SK-N-MC (cell line): ENCODE results near the gene PCDHGC4.

Experiments used
- DNase-seq: peaks from one replicate; pipeline ENCODE4 v3.0.0-alpha.2; 2011; ENCODE audit warnings: low read depth, low spot score
- H3K27ac ChIP-seq: fragments of 200-600 bp; sonication (generic); 2 replicates; pipeline ENCODE4 v1.5.1; 2016; ENCODE audit warnings: mixed run types
- H3K36me3 ChIP-seq: fragments of 200-600 bp; sonication (generic); 2 replicates; pipeline ENCODE4 v1.6.1; 2017; ENCODE audit warnings: antibody characterized with exemption, low read length, mixed read lengths; ENCODE audit not compliant: insufficient read depth
- H3K4me3 ChIP-seq: fragments of 200-600 bp; sonication (generic); 2 replicates; pipeline ENCODE4 v1.5.1; 2016
- H3K9ac ChIP-seq: fragments of 200-600 bp; sonication (generic); 2 replicates; pipeline ENCODE4 v1.8.0; 2017; ENCODE audit warnings: mixed run types, mixed read lengths; ENCODE audit not compliant: insufficient read length
- H3K9me3 ChIP-seq: fragments of 200-600 bp; sonication (generic); 2 replicates; pipeline ENCODE4 v1.6.1; 2017; ENCODE audit warnings: low read depth, mild to moderate bottlenecking, antibody characterized with exemption, low read length, moderate library complexity, mixed read lengths
- EZH2 ChIP-seq: fragments of 200-600 bp; sonication (generic); IDR thresholded peaks from one replicate; pipeline ENCODE4 v1.6.1; 2017; ENCODE audit warnings: antibody characterized with exemption
- FOXP2 ChIP-seq: optimal IDR thresholded peaks from 2 replicates; pipeline ENCODE3; 2011; ENCODE audit warnings: mild to moderate bottlenecking, moderate library complexity; ENCODE audit not compliant: insufficient read depth; ENCODE audit errors: extremely low read length, control extremely low read depth
- POLR2AphosphoS5 ChIP-seq: IDR thresholded peaks from 2 replicates; pipeline ENCODE4 v1.6.1; 2012; ENCODE audit warnings: mild to moderate bottlenecking, low read depth, low read length, borderline replicate concordance

Gene PCDHGC4

DNA sequence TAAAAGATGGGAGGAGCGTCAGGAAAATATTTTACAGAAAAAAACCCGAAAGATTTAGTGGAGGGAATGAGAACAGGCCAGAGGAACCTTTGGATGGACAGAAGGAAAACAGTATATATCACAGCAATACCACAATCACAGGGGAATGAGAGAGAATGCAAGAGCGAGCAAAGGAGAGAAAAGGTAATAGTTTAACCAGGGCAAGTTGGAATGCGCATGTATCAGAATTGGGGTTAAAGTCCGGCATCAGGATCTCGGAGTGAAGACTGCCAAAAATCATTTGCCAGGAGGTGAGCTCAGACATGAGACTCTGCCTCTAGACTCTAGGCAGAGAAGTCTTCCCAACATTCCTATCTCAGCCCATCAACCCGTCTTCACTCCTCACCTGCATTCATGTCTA lies 40.8 kb downstream of the PCDHGC4 start:
- TF ChIP-seq FOXP2 (no peak), EZH2 (no peak), POLR2AphosphoS5 (no peak)
- Histone ChIP-seq H3K36me3 (peaks cover 61% of the 10 kb centered on the region), H3K9me3 (no peaks in the 10 kb centered on the region), H3K27ac (peak overlapping the region; percentile 98), H3K4me3 (peak overlapping the region; percentile 79), H3K9ac (peak overlapping the region; percentile 76)
- no peak for DNase-seq

DNA sequence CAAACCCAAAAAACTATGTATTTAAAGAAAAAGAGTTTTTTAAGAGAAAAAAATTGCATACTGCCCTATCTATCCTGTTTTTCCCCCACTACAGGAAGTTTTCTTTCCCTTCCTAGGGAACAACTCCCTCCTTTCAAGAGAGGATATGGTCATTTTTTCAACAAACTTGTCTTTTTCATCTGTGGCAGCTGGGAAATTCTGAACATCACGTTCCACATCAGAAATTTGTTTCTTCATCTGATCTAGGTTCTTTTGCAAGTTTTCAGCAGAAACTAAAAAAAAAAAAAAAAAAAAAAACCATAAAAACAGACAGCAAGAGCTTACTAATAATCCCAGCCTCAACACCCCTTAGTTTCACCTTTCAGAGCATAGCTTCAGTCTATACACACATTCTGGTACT lies 42.6 kb downstream of the PCDHGC4 start:
- Histone ChIP-seq H3K4me3 (no peak overlapping the region), H3K9ac (no peak overlapping the region), H3K36me3 (peaks cover 46% of the 10 kb centered on the region), H3K9me3 (no peaks in the 10 kb centered on the region), H3K27ac (peak overlapping the region; percentile 69)
- TF ChIP-seq EZH2 (no peak), FOXP2 (no peak), POLR2AphosphoS5 (no peak)
- DNase-seq: no peak

DNA sequence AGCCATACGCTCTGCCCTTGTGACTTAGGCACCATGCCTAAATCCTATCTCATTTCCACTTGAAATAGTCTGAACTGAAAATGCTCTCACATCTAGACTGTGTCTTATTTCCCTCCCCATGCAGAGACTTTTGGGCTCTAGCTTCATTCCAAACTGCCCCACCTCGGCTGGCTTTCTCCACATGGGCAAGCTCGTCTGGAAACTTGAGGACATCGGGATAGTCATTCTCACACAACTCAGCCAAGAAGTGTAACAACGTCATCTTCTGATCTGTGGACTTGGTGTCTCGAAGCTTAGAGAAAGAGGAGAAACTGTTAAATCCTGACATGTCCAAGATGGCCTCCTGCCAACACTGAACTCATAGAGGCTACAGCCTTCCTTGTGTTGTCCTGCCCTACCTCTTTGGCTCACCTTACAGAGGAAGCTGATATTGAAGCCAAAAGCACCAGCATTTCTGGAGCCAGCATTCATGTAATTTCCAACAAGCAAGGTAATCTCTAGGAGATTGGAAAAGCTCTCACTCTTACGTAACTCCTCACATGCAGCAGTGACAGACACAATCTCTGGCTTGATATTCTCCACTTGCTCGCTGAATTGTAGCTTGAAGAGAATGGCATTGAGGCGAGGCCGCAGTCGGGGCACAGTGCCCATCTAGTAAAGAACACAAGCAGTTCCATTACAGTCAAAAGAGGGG lies 43.6 kb downstream of the PCDHGC4 start:
- Histone ChIP-seq H3K27ac (peak overlapping the region; percentile 69), H3K36me3 (peaks cover 44% of the 10 kb centered on the region), H3K9me3 (no peaks in the 10 kb centered on the region), H3K4me3 (no peak overlapping the region), H3K9ac (no peak overlapping the region)
- no peak for DNase-seq
- no peak for TF ChIP-seq FOXP2
- no peak for TF ChIP-seq EZH2
- TF ChIP-seq POLR2AphosphoS5: no peak

DNA sequence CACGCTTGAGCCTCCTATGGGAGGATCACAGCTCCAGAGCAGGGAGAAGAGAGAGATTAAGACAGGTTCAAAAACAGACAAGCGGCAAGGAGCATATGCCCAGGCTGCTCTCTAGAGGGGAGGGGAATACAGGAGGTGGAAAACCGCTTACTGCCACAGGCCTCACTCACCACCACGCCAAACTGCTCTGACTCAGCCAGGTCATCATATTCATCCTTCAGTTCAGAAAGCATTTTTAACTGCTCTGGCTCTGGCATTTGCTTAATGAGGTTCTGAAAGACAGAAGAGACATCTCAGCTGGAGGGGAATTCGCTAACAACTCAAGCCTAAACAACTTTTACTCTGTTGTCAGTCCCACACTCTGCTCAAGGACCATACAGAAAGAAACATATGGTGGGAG lies 44.2 kb downstream of the PCDHGC4 start:
- peaks cover 45% of the 10 kb centered on the region for H3K36me3 ChIP-seq
- H3K9ac ChIP-seq: no peak overlapping the region
- H3K27ac ChIP-seq: peak overlapping the region; percentile 69; the same call in 1 of the 2 replicates
- no peaks in the 10 kb centered on the region for H3K9me3 ChIP-seq
- DNase-seq: no peak
- TF ChIP-seq POLR2AphosphoS5 (no peak), FOXP2 (no peak), EZH2 (no peak)
- no peak overlapping the region for H3K4me3 ChIP-seq

DNA sequence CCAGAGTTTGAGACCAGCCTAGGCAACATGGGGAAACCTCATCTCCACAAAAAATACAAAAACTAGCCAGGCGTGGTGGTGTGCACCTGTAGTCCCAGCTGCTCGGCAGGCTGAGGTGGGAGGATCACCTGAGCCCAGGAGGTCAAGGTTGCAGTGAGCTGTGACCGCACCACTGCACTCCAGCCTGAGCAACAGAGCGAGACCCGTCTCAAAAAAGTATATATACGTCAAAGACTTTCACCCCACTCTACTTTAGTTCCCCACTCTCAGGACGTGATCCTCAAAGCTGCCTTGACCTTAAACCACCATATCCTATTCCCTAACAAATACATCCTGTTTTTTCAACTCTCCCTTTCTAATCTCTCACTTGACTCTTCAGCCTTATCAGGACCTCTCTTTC lies 45.0 kb downstream of the PCDHGC4 start:
- no peak overlapping the region for H3K9ac ChIP-seq
- no peak for TF ChIP-seq EZH2
- TF ChIP-seq FOXP2: no peak
- no peak for TF ChIP-seq POLR2AphosphoS5
- H3K27ac ChIP-seq: no peak overlapping the region
- no peaks in the 10 kb centered on the region for H3K9me3 ChIP-seq
- no peak overlapping the region for H3K4me3 ChIP-seq
- no peak for DNase-seq
- H3K36me3 ChIP-seq: peaks cover 46% of the 10 kb centered on the region

DNA sequence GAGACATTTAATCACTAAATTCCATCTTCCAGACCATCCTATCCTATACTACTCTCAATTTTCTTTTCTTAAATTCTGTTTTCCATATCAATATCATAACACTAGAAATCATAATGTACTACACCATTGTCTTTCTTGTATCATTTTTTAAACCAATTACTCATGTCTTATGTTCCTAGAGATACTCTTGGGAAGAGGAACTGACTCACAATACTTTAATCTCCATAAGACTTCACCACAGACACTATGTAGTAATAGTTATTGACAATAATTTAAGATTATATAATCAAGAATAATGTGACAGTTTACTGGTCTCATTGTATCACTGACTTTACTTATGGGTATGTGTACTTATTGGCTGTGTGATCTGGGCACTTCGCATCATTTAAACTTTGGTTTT lies 47.9 kb downstream of the PCDHGC4 start:
- Histone ChIP-seq H3K9me3 (no peaks in the 10 kb centered on the region), H3K36me3 (peaks cover 27% of the 10 kb centered on the region; the same call in 1 of the 2 replicates), H3K4me3 (no peak overlapping the region), H3K27ac (no peak overlapping the region), H3K9ac (no peak overlapping the region)
- no peak for DNase-seq
- TF ChIP-seq EZH2 (no peak), POLR2AphosphoS5 (no peak), FOXP2 (no peak)

DNA sequence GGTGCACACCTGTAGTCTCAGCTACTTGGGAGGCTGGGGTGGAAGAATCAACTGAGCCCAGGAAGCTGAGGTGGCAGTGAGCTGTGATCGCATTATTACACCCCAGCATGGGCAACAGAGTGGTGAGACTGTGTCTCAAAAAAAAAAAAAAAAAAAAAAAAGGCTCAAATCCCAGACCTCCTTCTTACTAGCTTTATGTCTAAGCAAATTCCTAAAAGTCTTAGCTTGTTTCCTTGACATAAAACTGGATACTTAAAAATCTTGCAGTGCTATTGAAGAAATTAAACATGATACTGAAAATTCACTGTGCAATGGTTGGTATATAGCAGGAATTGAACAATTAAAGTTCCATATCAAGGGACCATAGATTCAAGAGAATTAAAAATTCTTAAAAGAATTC lies 49.1 kb downstream of the PCDHGC4 start:
- peaks cover 20% of the 10 kb centered on the region; the same call in 1 of the 2 replicates for H3K36me3 ChIP-seq
- no peak overlapping the region for H3K27ac ChIP-seq
- no peaks in the 10 kb centered on the region for H3K9me3 ChIP-seq
- H3K4me3 ChIP-seq: no peak overlapping the region
- TF ChIP-seq FOXP2 (no peak), POLR2AphosphoS5 (no peak), EZH2 (no peak)
- H3K9ac ChIP-seq: no peak overlapping the region
- no peak for DNase-seq

DNA sequence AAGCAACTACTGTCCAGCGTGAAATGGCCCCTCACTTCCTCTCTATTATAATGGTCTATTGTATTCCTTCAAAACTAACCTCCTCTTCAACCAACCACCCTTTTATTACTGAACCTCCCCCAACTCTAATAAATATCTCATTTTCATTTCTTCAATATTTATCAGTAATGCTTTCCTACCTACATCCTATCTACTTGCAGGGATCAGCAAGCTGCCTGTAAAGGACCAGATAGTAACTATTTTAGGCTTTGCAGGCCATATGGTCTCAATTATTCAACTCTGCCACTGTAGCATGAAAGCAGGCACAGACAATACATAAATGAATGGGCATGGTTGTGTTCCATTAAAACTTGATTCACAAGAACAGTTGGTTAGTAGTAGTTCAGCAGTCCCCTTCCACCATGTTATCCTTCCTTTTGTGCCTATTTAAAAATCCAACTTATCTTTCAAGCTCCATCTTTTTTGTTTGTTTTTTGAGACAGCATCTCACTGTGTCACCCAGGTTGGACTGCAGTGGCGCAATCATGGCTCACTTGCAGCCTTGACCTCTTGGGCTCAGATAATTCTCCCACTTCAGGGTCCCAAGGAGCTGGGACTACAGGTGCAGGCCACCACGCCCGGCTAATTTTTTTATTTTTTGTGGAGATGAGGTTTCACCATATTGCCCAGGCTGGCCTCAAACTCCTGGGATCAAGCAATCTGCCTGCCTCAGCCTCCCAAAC lies 49.8 kb downstream of the PCDHGC4 start:
- TF ChIP-seq FOXP2 (no peak), POLR2AphosphoS5 (no peak), EZH2 (no peak)
- peak overlapping the region; percentile 19; the same call in 1 of the 2 replicates for H3K27ac ChIP-seq
- H3K36me3 ChIP-seq: peaks cover 16% of the 10 kb centered on the region; the same call in 1 of the 2 replicates

More for the DNA sequence above, 49.8 kb downstream of the PCDHGC4 start:
- H3K9me3 ChIP-seq: no peaks in the 10 kb centered on the region
- no peak for DNase-seq
- no peak overlapping the region for H3K9ac ChIP-seq
- H3K4me3 ChIP-seq: no peak overlapping the region
